K562 (cell line): ENCODE data around the gene TBRG1. TPM values are rescaled to one million over a fixed set of nuclear protein-coding genes. Genes with fewer than 3 reads are reported as not detected.

Experiments used
- BDP1 ChIP-seq: IDR thresholded peaks from 3 replicates; pipeline ENCODE4 v1.6.1; 2011; ENCODE audit not compliant: insufficient read length, insufficient read depth
- C11orf30 ChIP-seq: fragments of 450-650 bp; IDR thresholded peaks from 2 replicates; pipeline ENCODE4 v1.6.1; 2016; ENCODE audit warnings: low read depth, mild to moderate bottlenecking
- CBFA2T3 ChIP-seq: fragments of 450-650 bp; IDR thresholded peaks from 2 replicates; pipeline ENCODE4 v1.6.1; 2017
- CBFB ChIP-seq: sonication (generic); formaldehyde crosslinking; IDR thresholded peaks from 2 replicates; pipeline ENCODE4 v1.4.0; 2020; ENCODE audit warnings: mild to moderate bottlenecking, missing genetic modification reagents
- CEBPG ChIP-seq, 3 experiments: fragments of 200-800 bp in 1 of 3; sonication (Bioruptor generic) in 1 of 3; sonication (generic) in 1 of 3; formaldehyde crosslinking in 1 of 3; IDR thresholded peaks in 2 of 3; conservative IDR thresholded peaks in 1 of 3; 2 replicates each; pipeline versions ENCODE4 v1.6.1 to v1.8.0; 2016 to 2022; ENCODE audit warnings: missing compliant biosample characterization in 2 of 3, missing genetic modification characterization in 2 of 3, mild to moderate bottlenecking in 1 of 3, missing genetic modification reagents in 1 of 3
- ELF4 ChIP-seq: fragments of 450-650 bp; formaldehyde crosslinking; IDR thresholded peaks from 2 replicates; pipeline ENCODE4 v1.4.0; 2022; ENCODE audit warnings: missing genetic modification characterization
- FOXJ2 ChIP-seq: fragments of 200-800 bp; sonication (Bioruptor generic); IDR thresholded peaks from 2 replicates; pipeline ENCODE4 v1.6.1; 2016; ENCODE audit warnings: missing genetic modification characterization, missing compliant biosample characterization
- FOXK2 ChIP-seq, 2 experiments: fragments of 450-650 bp; IDR thresholded peaks in 1 of 2; conservative IDR thresholded peaks in 1 of 2; 2 replicates each; pipeline ENCODE4 v1.6.1; 2016; ENCODE audit warnings: low read depth in 2 of 2, mild to moderate bottlenecking in 1 of 2
- FOXP1 ChIP-seq: sonication (generic); formaldehyde crosslinking; IDR thresholded peaks from 2 replicates; pipeline ENCODE4 v1.8.0; 2022; ENCODE audit warnings: mild to moderate bottlenecking, missing genetic modification reagents
- JUND ChIP-seq, 2 experiments: IDR thresholded peaks; 2 replicates in 1 of 2; 3 replicates in 1 of 2; pipeline ENCODE4 v1.6.1; 2011; ENCODE audit warnings: borderline replicate concordance in 2 of 2, low read depth in 2 of 2, low read length in 2 of 2, improper control_type of control experiment in 1 of 2, missing biosample characterization in 1 of 2, missing genetic modification characterization in 1 of 2, missing genetic modification reagents in 1 of 2
- KDM4B ChIP-seq, 2 experiments: fragments of 450-650 bp in 1 of 2; sonication (generic) in 1 of 2; IDR thresholded peaks; 2 replicates each; pipeline ENCODE4 v1.6.1; 2016 to 2017; ENCODE audit warnings: borderline replicate concordance in 2 of 2, antibody characterized with exemption in 1 of 2, low read depth in 1 of 2, mild to moderate bottlenecking in 1 of 2
- NCOA4 ChIP-seq: fragments of 450-650 bp; IDR thresholded peaks from 2 replicates; pipeline ENCODE4 v1.6.1; 2018; ENCODE audit warnings: mild to moderate bottlenecking; ENCODE audit not compliant: partially characterized antibody
- PHB2 ChIP-seq: fragments of 450-650 bp; IDR thresholded peaks from 2 replicates; pipeline ENCODE4 v1.6.1; 2017; ENCODE audit warnings: low read depth
- PHF20 ChIP-seq: fragments of 450-650 bp; IDR thresholded peaks from 2 replicates; pipeline ENCODE4 v1.6.1; 2018; ENCODE audit not compliant: partially characterized antibody
- SMARCA5 ChIP-seq: fragments of 450-650 bp; IDR thresholded peaks from 2 replicates; pipeline ENCODE4 v1.6.1; 2016
- TAF9B ChIP-seq: fragments of 450-650 bp; IDR thresholded peaks from 2 replicates; pipeline ENCODE4 v1.6.1; 2018; ENCODE audit warnings: mild to moderate bottlenecking; ENCODE audit not compliant: partially characterized antibody
- TFAM ChIP-seq: fragments of 250-450 bp; sonication (Bioruptor Pico); conservative IDR thresholded peaks from 2 replicates; pipeline ENCODE4 v1.5.0; 2021; ENCODE audit warnings: mild to moderate bottlenecking, moderate library complexity
- TRIM24 ChIP-seq, 2 experiments: fragments of 450-650 bp; IDR thresholded peaks; 2 replicates each; pipeline ENCODE4 v1.6.1; 2016
- ZKSCAN8 ChIP-seq: fragments of 200-800 bp; sonication (Bioruptor generic); IDR thresholded peaks from 2 replicates; pipeline ENCODE4 v1.6.1; 2016; ENCODE audit warnings: missing genetic modification characterization, missing compliant biosample characterization
- ZNF184 ChIP-seq: sonication (generic); formaldehyde crosslinking; IDR thresholded peaks from 2 replicates; pipeline ENCODE4 v1.5.0; 2020; ENCODE audit warnings: missing genetic modification reagents
- ZNF316 ChIP-seq: fragments of 450-650 bp; IDR thresholded peaks from 2 replicates; pipeline ENCODE4 v1.6.1; 2016
- ZNF408 ChIP-seq: fragments of 250-450 bp; sonication (Bioruptor Pico); IDR thresholded peaks from 2 replicates; pipeline ENCODE4 v1.4.0; 2020; ENCODE audit warnings: low read depth, mild to moderate bottlenecking, moderate library complexity
- ZNF668 ChIP-seq: fragments of 250-450 bp; sonication (Bioruptor Pico); IDR thresholded peaks from 2 replicates; pipeline ENCODE4 v1.8.0; 2022; ENCODE audit warnings: mild to moderate bottlenecking, inconsistent platforms
- polyA plus RNA-seq, 8 experiments: library from polyadenylated mRNA; depleted of rRNA in 4 of 8; stranded (reverse) in 5 of 8; unstranded in 3 of 8; fragments of >200 nt; fragmentation: Nextera tagmentation in 2 of 8; fragmentation: Illumina TruSeq in 1 of 8; extraction: Ambion mirVana in 2 of 8; extraction: Trizol in 1 of 8; gene quantifications; 2 replicates each; pipeline versions ENCODE4 v1.2.1 to v1.2.3, GENCODE V29; 2011 to 2014; ENCODE audit warnings: inconsistent platforms in 1 of 8, missing spikeins in 1 of 8
- total RNA-seq, 7 experiments: library from RNA; depleted of rRNA in 6 of 7; stranded (reverse); fragments of >200 nt in 6 of 7; fragmentation: Illumina TruSeq in 2 of 7; extraction: Trizol in 2 of 7; gene quantifications; 2 replicates each; pipeline versions ENCODE4 v1.2.1 to v1.2.3, GENCODE V29; 2011 to 2021; ENCODE audit warnings: low replicate concordance in 1 of 7
- TF ChIP-seq, protein P1 (sequence below): fragments of 250-450 bp; sonication (Bioruptor Pico); IDR thresholded peaks from 2 replicates; pipeline ENCODE4 v1.5.0; 2021; ENCODE audit warnings: mild to moderate bottlenecking, moderate library complexity
- TF ChIP-seq, protein P2 (sequence below): sonication (generic); formaldehyde crosslinking; IDR thresholded peaks from 2 replicates; pipeline ENCODE4 v1.8.1; 2023; ENCODE audit warnings: mild to moderate bottlenecking, missing genetic modification reagents

TBRG1 gene
- total and polyA plus RNA-seq, 9 of the 15 experiments (the other 6 are each of a cell fraction or from before 2014, with no cell fraction given): 8.7 to 30.0 (median 20.2) TPM

DNA sequence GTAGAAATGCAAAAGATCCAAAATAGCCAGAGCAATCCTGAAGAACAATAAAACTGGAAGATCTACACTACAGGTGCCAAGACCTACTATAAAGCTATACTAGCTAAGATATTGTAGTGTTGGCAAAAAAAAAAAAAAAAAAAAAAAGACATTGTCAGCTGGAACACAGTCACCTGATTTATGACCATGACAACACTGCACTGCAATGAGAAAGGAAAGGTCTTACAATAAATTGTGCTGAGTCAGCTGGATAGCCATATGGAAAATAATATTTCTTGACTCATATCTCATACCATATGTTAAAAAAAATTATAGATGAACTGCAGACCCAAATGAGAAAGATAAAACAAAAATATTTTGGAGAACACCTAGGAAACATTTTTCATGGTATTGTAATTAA is 14.5 kb upstream of the TBRG1 start (continued):
- TF ChIP-seq CBFA2T3 (peak; percentile 56), PHB2 (no peak), FOXP1 (CRISPR knock-in tag) (no peak), PHF20 (no peak), ELF4 (CRISPR knock-in tag) (no peak), ZKSCAN8 (no peak), CEBPG (CRISPR knock-in tag; IDR thresholded peaks at IDR 0.05) (no peak), CEBPG (tag; conservative IDR thresholded peaks at IDR 0.05 in 1 of 2, IDR thresholded peaks at IDR 0.05 in 1 of 2) (peak in 1 of 2 experiments; percentile 46; a peak in 1 of 4 replicates), TFAM (CRISPR knock-in tag) (no peak), TRIM24 (IDR thresholded peaks at IDR 0.05) (peak; percentile 61 to 77; a peak in 2 of 4 replicates), FOXJ2 (tag) (peak; percentile 72), C11orf30 (peak; percentile 100), NCOA4 (no peak), ZNF184 (no peak), KDM4B (IDR thresholded peaks at IDR 0.05; ENCODE audit: borderline replicate concordance in 2 of 2, low read depth in 1 of 2) (no peak), ZNF316 (peak; percentile 100), ZNF668 (CRISPR knock-in tag) (no peak), SMARCA5 (no peak), CBFB (CRISPR knock-in tag) (no peak), BDP1 (no peak), ZNF408 (CRISPR knock-in tag) (no peak), TAF9B (peak; percentile 75), FOXK2 (conservative IDR thresholded peaks at IDR 0.05 in 1 of 2, IDR thresholded peaks at IDR 0.05 in 1 of 2; ENCODE audit: low read depth in 2 of 2) (peak; percentile 40 to 53; a peak in 3 of 4 replicates), JUND (IDR thresholded peaks at IDR 0.05; ENCODE audit: borderline replicate concordance, low read depth, low read length) (peak; percentile 85; the same call in 1 of the 2 replicates), JUND (tag; IDR thresholded peaks at IDR 0.05; ENCODE audit: borderline replicate concordance, low read depth, low read length) (peak; percentile 85)
- TF ChIP-seq, protein P1, sequence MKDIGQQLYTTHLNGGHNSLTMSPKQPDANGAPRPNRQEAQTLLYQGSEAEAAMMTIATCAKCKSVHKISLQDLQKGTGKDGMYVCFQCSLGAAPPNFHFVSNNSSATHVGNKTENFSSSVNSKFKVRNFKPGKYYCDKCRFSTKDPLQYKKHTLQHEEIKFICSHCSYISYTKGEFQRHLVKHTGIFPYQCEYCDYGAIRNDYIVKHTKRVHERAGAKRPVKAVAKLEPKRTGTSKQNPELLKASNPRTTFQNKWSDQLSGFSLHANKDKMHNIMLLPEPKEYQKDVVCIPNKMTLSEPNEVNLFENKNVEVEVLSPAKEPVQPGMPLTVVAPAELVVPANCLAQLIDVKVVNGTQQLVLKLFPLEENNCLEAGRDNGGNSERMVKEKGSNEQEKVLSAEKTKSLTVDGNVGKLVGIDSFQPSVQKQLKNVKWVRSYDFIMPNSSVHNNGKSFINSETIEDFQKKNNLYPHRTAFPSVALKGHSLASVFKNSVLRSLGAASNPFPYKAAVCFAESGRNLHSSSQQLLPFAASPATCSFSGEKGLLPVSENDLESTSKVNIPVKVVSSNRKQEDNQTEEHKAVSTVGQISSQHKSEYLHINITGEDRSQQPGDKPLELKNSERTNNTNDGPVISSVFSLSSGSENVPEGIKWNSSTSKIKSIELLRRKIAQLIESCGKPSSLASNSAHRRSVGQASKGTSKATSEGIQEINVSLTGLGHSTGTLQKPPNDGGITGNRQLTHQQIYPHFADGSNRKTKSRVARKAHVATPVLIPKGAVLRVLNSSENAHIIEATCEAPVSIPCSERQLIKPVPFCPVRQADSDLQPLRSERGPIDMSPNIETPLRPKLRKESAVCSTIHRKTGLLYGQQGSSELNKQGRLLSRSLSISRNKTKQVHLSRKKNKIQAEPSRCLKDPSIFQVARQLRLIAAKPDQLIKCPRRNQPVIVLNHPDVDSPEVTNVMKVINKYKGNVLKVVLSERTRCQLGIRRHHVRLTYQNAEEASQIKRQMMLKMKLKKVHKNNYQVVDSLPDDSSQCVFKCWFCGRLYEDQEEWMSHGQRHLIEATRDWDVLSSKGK (CRISPR knock-in tag): no peak
- TF ChIP-seq, protein P2, sequence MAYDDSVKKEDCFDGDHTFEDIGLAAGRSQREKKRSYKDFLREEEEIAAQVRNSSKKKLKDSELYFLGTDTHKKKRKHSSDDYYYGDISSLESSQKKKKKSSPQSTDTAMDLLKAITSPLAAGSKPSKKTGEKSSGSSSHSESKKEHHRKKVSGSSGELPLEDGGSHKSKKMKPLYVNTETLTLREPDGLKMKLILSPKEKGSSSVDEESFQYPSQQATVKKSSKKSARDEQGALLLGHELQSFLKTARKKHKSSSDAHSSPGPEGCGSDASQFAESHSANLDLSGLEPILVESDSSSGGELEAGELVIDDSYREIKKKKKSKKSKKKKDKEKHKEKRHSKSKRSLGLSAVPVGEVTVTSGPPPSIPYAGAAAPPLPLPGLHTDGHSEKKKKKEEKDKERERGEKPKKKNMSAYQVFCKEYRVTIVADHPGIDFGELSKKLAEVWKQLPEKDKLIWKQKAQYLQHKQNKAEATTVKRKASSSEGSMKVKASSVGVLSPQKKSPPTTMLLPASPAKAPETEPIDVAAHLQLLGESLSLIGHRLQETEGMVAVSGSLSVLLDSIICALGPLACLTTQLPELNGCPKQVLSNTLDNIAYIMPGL: no peak
